Astrocyte of the cerebellum (primary cell): Measurements from ENCODE around the gene MXD1.
A peak's percentile ranks its signal among the peaks of the same experiment; 100 is the strongest.
"Not testable (repeated sequence)": the region's sequence is repeated elsewhere in the genome, so short reads cannot be mapped to it uniquely, and the experiment has no call there.

Source experiments
- DNase-seq: peaks from one replicate; pipeline ENCODE4 v3.0.0-alpha.2; 2011; ENCODE audit warnings: low read depth
- H3K4me3 ChIP-seq: 2 replicates; pipeline ENCODE4 v1.5.1; 2011; ENCODE audit warnings: mild to moderate bottlenecking, low read depth, low read length, moderate library complexity
- in situ Hi-C: cut with HindIII; loops from 2 replicates; pipeline ENCODE4 v1.10.0; 2017; ENCODE audit warnings: low sequenced_read_pairs
- TF ChIP-seq, protein P1 (sequence below): IDR thresholded peaks from 2 replicates; pipeline ENCODE4 v1.5.1; 2012; ENCODE audit warnings: low read length, low read depth, moderate library complexity, mild to moderate bottlenecking; ENCODE audit errors: missing control alignments

MXD1 gene

DNA sequence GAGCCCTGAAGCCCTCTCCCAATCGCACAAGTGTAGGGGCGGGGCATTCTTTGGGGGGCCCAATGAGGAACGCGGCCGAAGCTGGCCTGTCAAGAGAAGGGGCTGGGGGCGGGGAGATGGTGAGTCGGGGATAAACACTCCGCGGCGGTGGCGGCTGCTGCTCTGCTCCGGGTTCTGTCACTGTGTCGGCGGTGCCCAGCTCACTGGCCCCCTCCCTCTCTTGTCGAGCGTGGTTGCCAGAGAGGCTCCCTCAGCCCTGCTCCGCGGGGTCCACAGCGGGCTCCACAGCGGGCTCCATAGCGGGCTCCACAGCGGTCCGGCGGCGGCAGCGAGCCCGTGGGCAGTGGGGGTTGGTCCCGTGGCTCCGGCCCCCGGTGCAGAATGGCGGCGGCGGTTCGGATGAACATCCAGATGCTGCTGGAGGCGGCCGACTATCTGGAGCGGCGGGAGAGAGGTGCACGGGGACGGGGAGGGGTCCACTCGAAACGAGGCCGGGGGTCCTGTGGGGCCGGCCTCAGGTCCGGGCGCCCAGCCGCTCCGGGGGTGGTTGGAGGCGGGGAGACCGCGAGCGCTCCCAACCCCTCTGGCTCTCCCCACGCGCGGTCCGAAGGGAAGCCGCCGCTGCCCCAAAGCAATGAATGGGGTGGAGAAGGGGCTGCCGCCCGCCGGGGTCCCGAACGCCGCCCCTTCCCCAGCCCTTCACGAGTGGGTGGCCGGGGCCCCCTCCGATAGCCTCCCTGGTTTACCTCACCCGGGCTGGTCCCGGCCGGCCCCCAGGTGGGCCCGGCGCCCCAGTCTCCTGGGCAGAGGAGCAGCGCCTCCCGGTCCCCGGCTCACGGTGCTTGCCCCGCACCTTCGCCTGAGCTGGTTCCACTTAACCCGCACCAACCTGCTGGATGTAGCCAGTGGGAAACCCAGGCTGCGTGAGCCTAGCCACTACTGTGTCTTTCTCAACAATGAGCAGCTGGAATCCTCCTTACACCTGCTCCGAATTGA, at the start of gene MXD1:
TSS of gene MXD1 (plus strand) at position 160 of the 996 bp plus-strand sequence. CDS start at position 382, 222 bp downstream.
- TF ChIP-seq, protein P1, sequence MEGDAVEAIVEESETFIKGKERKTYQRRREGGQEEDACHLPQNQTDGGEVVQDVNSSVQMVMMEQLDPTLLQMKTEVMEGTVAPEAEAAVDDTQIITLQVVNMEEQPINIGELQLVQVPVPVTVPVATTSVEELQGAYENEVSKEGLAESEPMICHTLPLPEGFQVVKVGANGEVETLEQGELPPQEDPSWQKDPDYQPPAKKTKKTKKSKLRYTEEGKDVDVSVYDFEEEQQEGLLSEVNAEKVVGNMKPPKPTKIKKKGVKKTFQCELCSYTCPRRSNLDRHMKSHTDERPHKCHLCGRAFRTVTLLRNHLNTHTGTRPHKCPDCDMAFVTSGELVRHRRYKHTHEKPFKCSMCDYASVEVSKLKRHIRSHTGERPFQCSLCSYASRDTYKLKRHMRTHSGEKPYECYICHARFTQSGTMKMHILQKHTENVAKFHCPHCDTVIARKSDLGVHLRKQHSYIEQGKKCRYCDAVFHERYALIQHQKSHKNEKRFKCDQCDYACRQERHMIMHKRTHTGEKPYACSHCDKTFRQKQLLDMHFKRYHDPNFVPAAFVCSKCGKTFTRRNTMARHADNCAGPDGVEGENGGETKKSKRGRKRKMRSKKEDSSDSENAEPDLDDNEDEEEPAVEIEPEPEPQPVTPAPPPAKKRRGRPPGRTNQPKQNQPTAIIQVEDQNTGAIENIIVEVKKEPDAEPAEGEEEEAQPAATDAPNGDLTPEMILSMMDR, result no peak
- in situ Hi-C loops, result loop anchor here (5.0 kb wide), 1 partner anchor 172 kb away; the partner anchor contains the start of gene PCBP1
- no peak for DNase-seq
- H3K4me3 ChIP-seq, result peak within 1 kb of the TSS; percentile 78

- in situ Hi-C loops, result no loop called here
- TF ChIP-seq, protein P1, result no peak
- H3K4me3 ChIP-seq, result no peak overlapping the region
- no peak for DNase-seq
Measured at GRCh38 chr2:69888451-69888850, 26.5 kb upstream of the MXD1 start.

GRCh38 chr2:69889302-69889701, 25.6 kb upstream of the MXD1 start:
- TF ChIP-seq, protein P1, result no peak
- DNase-seq, result no peak
- no peak overlapping the region for H3K4me3 ChIP-seq
- in situ Hi-C loops, result no loop called here

DNA sequence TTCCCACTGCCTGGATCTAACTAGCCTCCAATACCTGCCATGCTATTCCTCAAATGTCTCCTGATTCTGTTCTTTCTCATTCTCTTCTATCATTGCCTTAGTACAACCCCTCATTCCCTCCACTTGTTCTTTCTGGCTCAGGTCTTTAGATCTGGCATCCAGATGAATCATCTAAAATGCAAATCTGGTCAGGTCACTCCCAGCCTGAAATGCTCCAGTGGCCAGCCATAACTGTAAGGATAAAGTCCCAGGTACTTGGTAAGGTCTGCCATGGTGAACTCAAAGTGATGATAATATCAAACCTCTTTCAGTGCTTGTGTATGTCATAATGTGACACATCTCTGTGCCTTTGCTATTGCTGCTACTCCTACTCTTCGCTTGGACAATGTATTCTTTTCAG, 24.0 kb upstream of the MXD1 start:
- TF ChIP-seq, protein P1, result no peak
- H3K4me3 ChIP-seq, result no peak overlapping the region
- no peak for DNase-seq
- in situ Hi-C loops, result no loop called here

GRCh38 chr2:69892838-69893424, 22.0 kb upstream of the MXD1 start:
- H3K4me3 ChIP-seq, DNase-seq, in situ Hi-C loops: not testable (repeated sequence)

GRCh38 chr2:69893684-69894551, 21.0 kb upstream of the MXD1 start, which contains the start of gene SNRNP27:
Gene SNRNP27 (plus strand): TSS chr2:69893956. CDS start chr2:69893985, 29 bp downstream.
- TF ChIP-seq, protein P1, result no peak
- peak; percentile 56 for DNase-seq
- in situ Hi-C loops, result no loop called here
- H3K4me3 ChIP-seq, result peak within 1 kb of the TSS; percentile 87

GRCh38 chr2:69894737-69895136, 20.2 kb upstream of the MXD1 start:
- peak overlapping the region; percentile 87 for H3K4me3 ChIP-seq
- in situ Hi-C loops, DNase-seq: not testable (repeated sequence)
